ENCODE data around the gene HNRNPAB.

DNA sequence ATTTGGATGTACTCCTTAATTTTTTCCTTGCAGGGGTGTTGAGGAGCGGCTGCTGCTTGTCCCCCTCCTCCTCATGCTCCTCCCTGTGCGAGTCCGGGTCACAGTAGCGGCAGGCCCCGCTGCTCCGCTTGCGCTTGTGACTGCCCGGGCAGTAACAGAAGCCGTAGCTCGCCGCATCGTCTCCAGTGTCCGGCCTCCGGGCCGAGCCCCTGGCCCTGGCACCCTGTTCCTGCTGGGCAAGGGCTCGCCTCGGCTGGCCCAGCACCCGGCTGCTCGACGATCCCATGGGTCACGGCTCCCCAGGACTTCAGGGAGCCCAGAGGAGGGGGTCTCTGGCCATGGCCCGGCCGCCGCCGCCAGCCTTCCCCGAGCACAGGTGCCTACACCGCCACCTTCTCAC is 17.3 kb upstream of the HNRNPAB start, which contains the start of gene GMCL2:
- TF ChIP-seq CTCF (IDR thresholded peaks at IDR 0.05) (no peak), EP300 (IDR thresholded peaks at IDR 0.05) (no peak), POLR2AphosphoS5 (IDR thresholded peaks at IDR 0.05) (no peak), POLR2A (IDR thresholded peaks at IDR 0.05) (no peak)
